Fibroblast of peridontal ligament (primary cell): ENCODE results near the gene KCNG4.

Source experiments
- DNase-seq: peaks from one replicate; pipeline ENCODE4 v3.0.0-alpha.2; 2010; ENCODE audit errors: extremely low read depth

The KCNG4 gene, protein sequence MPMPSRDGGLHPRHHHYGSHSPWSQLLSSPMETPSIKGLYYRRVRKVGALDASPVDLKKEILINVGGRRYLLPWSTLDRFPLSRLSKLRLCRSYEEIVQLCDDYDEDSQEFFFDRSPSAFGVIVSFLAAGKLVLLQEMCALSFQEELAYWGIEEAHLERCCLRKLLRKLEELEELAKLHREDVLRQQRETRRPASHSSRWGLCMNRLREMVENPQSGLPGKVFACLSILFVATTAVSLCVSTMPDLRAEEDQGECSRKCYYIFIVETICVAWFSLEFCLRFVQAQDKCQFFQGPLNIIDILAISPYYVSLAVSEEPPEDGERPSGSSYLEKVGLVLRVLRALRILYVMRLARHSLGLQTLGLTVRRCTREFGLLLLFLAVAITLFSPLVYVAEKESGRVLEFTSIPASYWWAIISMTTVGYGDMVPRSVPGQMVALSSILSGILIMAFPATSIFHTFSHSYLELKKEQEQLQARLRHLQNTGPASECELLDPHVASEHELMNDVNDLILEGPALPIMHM

GRCh38 chr16:84239909-84240308, at the start of gene KCNG4:
KCNG4 (minus strand) TSS chr16:84240012; CDS start chr16:84237485, 2,527 bp downstream.
- no peak for DNase-seq

DNA sequence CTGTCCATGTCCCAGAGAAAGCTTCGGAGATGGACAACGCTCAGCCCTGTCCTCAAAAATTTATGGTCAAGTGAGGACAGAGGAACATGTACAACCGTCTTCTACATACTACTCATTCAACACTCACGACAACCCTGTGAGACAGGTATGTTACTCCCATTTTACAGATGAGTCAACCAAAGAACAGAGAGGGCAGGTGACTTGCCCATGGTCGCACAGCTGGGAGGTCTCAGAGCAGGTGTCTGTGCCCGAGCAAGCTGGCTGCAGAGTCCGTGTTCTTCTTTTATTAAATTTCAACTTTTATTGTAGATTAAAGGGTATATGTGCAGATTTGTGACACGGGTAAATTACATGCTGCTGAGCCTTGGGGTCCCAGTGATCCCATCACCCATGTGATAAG, 49.1 kb upstream of the KCNG4 start:
- DNase-seq, result no peak

GRCh38 chr16:84286578-84287240, 46.9 kb upstream of the KCNG4 start:
- peak; percentile 72 for DNase-seq

GRCh38 chr16:84284154-84284722, 44.4 kb upstream of the KCNG4 start:
- peak; percentile 61 for DNase-seq

DNA sequence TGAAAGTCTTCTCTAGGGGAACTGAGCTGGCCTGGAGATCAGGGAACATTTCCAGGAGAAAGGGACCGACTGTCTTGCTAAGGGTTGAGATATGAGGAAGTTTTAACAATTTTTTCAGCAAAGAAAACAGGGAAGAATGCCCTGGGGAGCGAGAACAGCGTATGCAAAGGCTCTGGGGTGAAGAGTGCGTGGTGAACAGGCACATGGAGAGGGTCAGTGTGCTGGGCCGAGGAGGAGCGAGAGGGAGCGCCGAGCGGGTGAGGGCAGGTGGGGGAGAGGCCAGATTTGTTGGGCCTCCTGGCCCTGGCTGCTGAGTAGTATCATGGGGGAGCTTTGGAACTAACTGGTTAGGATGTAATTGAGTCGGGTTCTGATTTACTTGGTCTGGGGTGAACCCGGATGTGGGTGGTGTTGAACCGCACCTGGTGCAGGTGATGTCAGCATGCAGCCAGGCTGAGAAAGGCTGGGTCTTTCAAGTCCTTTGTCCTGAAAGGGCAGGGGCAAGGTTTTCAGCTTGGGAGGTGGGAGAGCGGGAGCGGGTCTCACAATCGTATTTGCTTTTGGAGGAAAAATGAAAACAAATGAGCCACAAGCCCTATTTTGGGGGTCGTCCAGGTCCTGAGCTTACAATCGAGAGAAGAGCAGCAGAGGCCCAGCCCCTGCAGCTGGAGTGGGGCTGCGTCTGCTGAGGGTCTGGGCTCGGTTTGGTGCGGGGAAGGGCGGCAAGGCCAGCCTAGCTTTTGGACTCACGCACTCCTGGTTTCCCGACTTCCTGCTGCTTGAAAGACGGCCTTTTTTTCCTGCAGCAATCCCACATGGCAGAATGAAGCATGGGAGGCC, 43.7 kb upstream of the KCNG4 start:
- no peak for DNase-seq

- DNase-seq, result no peak
Measured at GRCh38 chr16:84282533-84282932, 42.7 kb upstream of the KCNG4 start.

DNA sequence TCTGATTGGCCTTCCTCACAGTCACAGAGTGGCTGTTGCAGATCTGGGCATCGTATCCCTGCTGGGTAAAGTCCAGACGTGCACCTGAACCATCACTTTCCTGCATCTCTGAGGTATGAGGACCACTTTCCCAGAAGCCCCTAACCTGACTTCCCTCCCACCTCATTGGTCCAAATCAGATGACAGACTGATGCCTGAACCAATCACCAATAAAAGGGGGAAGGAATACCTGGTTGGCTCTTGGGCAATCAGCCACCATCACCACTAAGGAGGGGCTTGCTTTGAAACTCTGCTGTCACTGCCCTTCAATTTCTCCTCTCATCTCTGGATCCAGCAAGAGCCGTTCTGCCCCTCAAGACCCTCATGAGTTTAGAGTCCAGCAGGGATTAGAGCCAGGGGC, 41.3 kb upstream of the KCNG4 start:
- peak; percentile 12 for DNase-seq

GRCh38 chr16:84279881-84280280, 40.1 kb upstream of the KCNG4 start:
- no peak for DNase-seq

- no peak for DNase-seq
Measured at GRCh38 chr16:84278968-84279367, 39.2 kb upstream of the KCNG4 start.

DNA sequence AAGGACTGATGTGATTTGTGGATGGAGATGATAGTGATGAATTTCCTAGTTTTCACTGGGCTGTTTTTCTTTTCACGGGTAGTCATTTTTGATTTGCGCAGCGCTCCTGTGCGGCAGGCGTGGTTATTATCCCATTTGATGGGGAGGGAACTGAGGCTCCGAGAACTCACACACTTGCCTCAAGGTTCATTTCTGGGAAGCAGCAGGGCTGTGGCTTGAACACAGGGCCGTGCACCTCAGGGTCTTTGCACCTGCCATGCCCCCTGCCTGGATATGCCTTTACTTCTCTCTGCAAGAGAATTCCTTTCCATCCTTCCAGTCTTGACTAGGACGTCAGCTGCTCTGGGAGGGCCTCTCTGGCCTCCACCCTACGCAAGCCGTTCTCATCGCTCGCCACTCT, 38.5 kb upstream of the KCNG4 start:
- DNase-seq, result no peak

GRCh38 chr16:84277244-84277823, 37.5 kb upstream of the KCNG4 start:
- DNase-seq, result peak; percentile 55

DNA sequence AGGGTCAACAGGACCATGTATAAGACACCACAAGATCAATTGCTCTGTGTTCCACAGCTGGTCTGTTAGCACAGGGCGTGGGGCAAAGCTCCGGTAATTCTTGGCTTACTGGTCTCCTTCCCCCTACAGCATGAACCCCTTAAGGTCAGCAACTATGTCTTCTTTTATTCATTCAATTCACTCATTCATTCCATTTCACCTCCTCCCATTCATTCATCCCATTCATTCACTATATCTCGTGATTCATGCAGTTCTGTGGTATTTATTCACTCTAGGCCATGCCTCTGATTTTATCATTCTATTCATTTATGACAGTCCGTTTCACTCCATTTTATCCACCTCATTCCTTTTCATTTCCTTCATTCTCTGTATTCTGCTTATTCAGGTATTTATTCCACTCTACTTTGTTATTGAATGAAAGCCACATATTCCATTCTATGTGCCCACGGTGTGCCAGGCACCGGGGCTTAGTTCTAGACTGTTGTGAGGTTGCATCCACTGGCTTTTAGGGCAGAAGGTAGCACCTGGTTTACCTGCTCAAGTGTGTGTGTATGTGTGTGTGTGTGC, 35.9 kb upstream of the KCNG4 start:
- DNase-seq, result no peak

GRCh38 chr16:84274515-84274914, 34.7 kb upstream of the KCNG4 start:
- no peak for DNase-seq

- DNase-seq, result no peak
Measured at GRCh38 chr16:84272740-84273320, 33.0 kb upstream of the KCNG4 start.

GRCh38 chr16:84271866-84272265, 32.1 kb upstream of the KCNG4 start:
- no peak for DNase-seq

GRCh38 chr16:84271037-84271436, 31.2 kb upstream of the KCNG4 start:
- no peak for DNase-seq

DNA sequence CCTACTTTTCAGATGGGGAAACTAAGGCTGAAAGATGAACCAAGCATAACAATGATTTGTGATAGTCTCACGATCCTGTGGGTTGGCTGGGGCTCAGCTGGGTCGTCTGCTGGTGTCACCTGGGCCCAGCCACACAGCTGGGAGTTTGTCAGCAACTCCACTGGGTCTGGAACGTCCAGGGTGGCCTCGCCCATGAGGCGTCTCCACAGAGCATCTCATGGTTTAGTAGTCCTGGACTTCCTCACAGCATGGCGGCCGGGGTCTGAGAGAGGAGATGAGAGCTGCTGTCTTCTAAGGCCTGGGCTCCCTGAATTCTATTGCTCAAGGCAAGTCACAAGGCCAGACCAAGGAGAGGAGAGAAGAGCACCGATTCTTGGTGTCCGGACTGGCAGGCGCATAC, 30.7 kb upstream of the KCNG4 start:
- DNase-seq, result no peak

DNA sequence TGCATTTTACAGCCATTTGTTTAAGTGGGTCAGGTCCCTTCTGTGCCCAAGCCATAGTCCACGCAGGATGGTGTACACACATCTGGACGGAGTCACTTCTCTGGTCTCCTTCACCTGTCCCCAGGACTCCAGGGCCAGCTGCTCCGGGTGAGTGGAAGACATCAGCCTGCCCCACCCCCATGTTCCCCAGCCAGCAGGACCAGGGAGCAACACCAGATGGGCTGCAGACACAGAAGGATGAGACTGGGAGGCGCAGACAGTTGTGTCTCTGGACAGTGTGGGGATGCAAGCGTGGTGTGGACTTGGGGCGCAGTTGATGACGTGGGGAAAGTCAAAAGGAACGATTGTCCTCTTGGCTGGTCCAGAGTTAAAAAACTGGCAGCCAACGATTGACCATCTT, 30.3 kb upstream of the KCNG4 start:
- DNase-seq, result no peak

- DNase-seq, result no peak
Measured at GRCh38 chr16:84268291-84269040, 28.7 kb upstream of the KCNG4 start.

GRCh38 chr16:84267380-84267779, 27.6 kb upstream of the KCNG4 start:
- DNase-seq, result no peak
